HG02943 (cell line): ENCODE measurements around the gene ZGLP1.
"Not testable (repeated sequence)": the region's sequence is repeated elsewhere in the genome, so short reads cannot be mapped to it uniquely, and the experiment has no call there.

Experiments used
- ATAC-seq: cut with Tn5 transposase; IDR thresholded peaks from one replicate; pipeline ENCODE4 v1.9.1; 2021; ENCODE audit warnings: mild to moderate bottlenecking, low read depth, moderate library complexity; ENCODE audit not compliant: unreplicated experiment

ZGLP1 gene

DNA sequence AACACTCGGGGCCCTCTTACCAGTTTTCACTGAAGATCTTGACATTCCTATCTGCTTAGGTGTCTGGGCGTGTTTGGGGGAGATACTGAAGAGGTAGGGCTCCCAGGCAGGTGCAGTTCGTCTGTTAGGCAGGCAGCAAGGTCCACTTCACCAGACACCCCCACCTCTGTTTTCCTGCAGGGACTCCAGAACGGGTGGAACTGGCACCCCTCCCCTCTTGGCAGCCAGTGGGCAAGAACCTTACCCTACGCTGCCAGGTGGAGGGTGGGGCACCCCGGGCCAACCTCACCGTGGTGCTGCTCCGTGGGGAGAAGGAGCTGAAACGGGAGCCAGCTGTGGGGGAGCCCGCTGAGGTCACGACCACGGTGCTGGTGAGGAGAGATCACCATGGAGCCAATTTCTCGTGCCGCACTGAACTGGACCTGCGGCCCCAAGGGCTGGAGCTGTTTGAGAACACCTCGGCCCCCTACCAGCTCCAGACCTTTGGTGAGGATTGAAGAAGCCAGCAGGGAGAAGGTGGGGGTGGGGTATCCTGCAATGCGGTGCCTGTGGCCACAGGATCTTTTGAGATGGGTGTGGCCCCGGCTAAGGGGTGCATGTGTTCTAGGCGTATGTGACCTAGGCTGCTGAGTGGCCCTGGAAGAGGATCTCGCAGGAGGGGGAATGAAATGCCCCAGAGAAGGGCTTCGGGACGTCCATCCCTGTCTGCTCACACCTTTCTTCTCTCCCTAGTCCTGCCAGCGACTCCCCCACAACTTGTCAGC, 26.1 kb downstream of the ZGLP1 start:
- no peak for ATAC-seq

- ATAC-seq = not testable (repeated sequence)
Measured at GRCh38 chr19:10282043-10282442, 27.6 kb downstream of the ZGLP1 start.

GRCh38 chr19:10279737-10280442, 29.7 kb downstream of the ZGLP1 start:
- ATAC-seq = no peak

GRCh38 chr19:10278935-10279334, 30.7 kb downstream of the ZGLP1 start:
- no peak for ATAC-seq

DNA sequence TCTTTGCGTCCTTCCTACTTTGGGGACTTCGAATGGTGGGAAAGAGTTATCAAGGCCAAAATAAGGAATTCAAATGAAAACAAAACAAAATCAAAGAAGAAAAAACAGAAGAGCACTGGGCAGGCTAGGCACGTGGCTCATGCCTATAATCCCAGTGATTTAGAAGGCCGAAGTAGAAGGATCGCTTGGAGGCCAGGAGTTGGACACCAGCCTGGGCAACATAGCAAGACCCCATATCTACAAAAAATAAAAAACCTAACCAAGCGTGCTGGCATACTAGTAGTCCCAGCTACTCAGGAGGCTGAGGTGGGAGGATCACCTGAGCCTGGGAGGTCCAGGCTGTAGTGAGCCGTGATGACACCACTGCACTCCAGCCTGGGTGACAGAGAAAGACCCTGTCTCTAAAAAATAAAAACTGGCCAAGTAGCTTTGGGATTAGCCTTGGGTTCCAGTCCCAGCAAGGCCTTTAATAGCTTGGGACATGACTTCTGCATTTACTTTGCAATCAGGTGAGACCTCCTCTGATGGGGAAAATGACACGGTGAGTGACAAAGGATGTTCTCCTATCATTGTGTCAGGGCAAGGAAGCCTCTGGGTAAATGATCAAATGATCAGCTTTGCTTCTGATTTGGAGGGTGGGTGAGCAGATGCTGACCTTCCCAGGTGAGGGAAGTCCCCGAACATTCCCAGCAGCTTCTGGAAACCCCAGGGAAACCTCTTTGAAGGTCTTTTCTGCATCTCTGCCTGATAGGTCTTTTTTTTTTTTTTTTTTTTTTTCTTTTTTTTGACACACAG, 31.6 kb downstream of the ZGLP1 start:
- no peak for ATAC-seq

GRCh38 chr19:10274589-10274988, 35.0 kb downstream of the ZGLP1 start:
- ATAC-seq = no peak

- ATAC-seq = no peak
Measured at GRCh38 chr19:10271543-10272086, 38.0 kb downstream of the ZGLP1 start.

- ATAC-seq = no peak
Measured at GRCh38 chr19:10270616-10271394, 38.8 kb downstream of the ZGLP1 start, which contains the start of gene ICAM1. Gene ICAM1 (plus strand): TSS chr19:10271120. CDS start chr19:10271160, 40 bp downstream.

DNA sequence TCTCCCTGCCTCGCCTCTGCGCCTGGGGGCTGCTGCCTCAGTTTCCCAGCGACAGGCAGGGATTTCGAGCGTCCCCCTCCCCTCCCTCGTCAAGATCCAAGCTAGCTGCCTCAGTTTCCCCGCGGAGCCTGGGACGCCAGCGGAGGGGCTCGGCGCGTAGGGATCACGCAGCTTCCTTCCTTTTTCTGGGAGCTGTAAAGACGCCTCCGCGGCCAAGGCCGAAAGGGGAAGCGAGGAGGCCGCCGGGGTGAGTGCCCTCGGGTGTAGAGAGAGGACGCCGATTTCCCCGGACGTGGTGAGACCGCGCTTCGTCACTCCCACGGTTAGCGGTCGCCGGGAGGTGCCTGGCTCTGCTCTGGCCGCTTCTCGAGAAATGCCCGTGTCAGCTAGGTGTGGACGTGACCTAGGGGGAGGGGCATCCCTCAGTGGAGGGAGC, 39.4 kb downstream of the ZGLP1 start:
- no peak for ATAC-seq

- no peak for ATAC-seq
Measured at GRCh38 chr19:10269333-10270179, 40.1 kb downstream of the ZGLP1 start.

DNA sequence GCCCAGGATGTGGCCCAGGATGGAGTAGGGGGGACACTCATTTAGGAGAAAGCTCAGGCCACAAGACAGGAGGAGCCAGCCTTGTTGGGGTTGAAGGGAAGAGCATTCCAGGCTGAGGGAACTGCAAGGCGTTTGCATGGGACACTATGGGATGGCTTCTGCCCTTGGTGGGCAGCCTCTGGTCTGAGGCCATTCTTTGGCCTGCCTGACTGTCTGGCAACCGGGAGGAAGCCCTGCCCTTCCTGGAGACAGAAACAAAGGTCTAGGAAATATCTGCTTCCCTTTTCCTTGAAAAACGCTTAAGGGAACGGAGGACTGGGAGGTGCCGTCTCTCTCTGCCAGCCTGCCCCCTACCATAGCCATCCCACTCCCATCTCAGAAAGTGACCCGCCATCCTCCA, 41.5 kb downstream of the ZGLP1 start:
- ATAC-seq = no peak

- no peak for ATAC-seq
Measured at GRCh38 chr19:10266706-10267105, 42.9 kb downstream of the ZGLP1 start.

DNA sequence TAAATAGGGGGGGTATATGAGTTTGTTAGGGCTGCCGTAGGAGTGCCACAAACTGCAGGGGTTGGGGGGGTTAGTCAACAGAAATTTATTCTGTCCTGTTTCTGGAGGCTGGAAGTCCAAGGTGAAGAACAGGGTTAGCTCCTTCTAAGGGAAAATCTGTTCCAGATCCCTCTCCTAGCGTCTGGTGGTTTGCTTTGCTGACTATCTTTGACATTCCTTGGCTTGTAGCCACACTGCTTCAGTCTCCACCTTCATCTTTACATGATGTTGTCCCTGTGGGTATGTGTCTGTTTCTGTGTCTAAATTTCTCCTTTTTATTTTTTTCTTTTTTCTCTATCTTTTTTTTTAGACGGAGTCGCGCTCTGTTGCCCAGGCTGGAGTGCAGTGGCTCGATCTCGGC, 46.8 kb downstream of the ZGLP1 start:
- no peak for ATAC-seq

GRCh38 chr19:10260141-10260584, 49.5 kb downstream of the ZGLP1 start:
- ATAC-seq = no peak

GRCh38 chr19:10259162-10259905, 50.3 kb downstream of the ZGLP1 start:
- ATAC-seq = no peak

GRCh38 chr19:10258080-10258710, 51.4 kb downstream of the ZGLP1 start:
- no peak for ATAC-seq

DNA sequence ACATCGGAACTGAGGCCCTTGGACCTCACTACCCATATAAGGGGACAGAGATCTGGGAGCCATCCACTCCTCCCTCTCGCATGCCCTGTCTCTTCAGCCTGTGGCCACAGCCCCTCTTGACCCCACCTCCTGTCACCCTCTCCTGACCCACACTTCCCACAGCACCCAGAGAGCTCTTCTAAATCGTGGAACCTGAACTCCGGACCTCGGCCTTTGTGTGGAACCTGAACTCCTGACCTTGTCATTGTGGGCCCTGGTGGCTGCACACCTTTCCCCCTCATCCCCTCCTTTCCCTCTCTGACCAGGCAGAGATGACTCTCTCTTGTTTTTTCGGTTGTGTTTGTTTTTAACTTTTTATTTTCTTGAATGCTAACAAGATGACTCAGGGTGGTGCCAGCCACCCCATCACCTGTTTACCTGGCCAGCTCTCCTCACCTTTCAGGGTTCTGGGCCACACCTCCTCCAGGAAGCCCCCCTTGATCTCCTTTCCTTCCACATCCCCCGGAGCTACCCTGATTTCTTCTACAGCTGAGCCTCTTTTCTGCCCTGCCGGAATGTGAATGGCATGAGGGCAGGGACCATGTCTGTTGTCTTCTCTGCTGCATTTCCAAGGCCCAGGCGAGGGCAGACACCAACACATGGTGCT, 52.5 kb downstream of the ZGLP1 start:
- no peak for ATAC-seq
